GM10266 (cell line): Measurements from ENCODE around the gene IGSF3.
"Not testable (repeated sequence)": the region's sequence is repeated elsewhere in the genome, so short reads cannot be mapped to it uniquely, and the experiment has no call there.

ENCODE experiments used
- DNase-seq: peaks from one replicate; pipeline ENCODE4 v3.0.0; 2012; ENCODE audit errors: extremely low spot score
- CTCF ChIP-seq: IDR thresholded peaks from 2 replicates; pipeline ENCODE4 v1.5.1; 2012; ENCODE audit warnings: mild to moderate bottlenecking, low read depth; ENCODE audit not compliant: control insufficient read depth, insufficient read depth; ENCODE audit errors: missing control alignments

Gene IGSF3

DNA sequence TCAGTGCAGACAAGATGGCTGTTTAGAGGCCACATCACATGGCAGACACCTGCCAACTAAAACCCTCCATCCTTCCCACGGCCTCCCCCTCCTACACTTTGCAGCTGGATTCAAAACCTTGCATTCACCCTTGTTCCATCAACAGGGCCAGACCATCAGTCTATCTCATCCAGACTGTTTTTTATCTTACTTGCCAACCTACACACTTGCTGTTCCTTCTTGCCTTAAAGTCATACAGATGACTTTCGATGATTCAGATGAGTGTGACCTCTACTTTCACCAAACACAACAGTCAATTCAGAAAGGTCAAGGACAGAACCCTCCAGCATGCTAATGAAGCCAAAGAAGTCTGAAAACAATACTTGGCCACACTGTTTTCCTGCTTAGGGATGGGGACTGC lies 29.9 kb downstream of the IGSF3 start:
- DNase-seq: not testable (repeated sequence)

- DNase-seq: not testable (repeated sequence)
Observed at GRCh38 chr1:116636584-116636983, 30.9 kb downstream of the IGSF3 start.

DNA sequence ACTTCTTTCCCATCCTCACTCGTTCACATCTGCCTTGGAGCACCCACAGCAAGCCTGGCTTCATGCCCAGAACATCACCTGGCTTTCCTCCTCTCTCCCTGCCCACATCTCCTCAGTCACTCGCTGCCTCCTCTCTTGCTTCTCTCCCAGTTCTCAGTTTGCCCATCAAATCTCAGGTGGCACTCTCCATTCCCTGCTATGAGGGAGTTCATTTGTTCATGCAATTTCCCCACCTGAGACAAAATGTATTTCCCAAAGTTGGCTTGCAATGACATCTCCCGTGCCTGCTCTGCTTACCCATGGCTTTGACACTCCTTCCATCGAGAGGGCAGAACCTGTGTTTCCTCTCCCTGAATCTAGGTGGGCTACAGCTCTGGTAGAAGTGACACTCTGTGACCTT lies 33.1 kb downstream of the IGSF3 start:
- not testable (repeated sequence) for DNase-seq

- DNase-seq: not testable (repeated sequence)
Observed at GRCh38 chr1:116631996-116632925, 35.3 kb downstream of the IGSF3 start.

- not testable (repeated sequence) for DNase-seq
Observed at GRCh38 chr1:116631554-116631953, 36.0 kb downstream of the IGSF3 start.

- DNase-seq: not testable (repeated sequence)
Observed at GRCh38 chr1:116630057-116630456, 37.5 kb downstream of the IGSF3 start.

- DNase-seq: not testable (repeated sequence)
Observed at GRCh38 chr1:116629441-116629840, 38.1 kb downstream of the IGSF3 start.

- peak; percentile 32 for DNase-seq
- no peak for TF ChIP-seq CTCF
Observed at GRCh38 chr1:116628448-116628847, 39.1 kb downstream of the IGSF3 start.

GRCh38 chr1:116627357-116627756 lies 40.2 kb downstream of the IGSF3 start:
- DNase-seq: not testable (repeated sequence)

DNA sequence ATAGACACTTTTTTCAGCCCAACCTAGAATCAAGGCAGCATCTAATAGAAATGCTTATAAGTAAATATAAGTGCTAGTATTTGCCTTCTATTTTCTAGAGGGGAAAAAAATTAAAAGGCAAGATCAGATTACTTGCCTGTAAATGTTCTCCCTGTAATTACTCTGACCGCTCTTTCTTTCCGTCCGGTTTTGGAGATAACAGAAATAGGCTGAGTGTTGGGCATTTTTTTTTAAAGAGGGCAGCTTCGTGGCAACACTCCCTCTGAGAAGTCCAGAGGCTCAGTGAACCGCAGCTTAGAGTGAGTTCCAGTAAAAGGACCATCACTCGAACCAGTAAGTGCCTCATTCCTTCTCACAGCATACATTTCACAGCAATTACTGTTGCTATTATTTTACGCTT lies 40.6 kb downstream of the IGSF3 start:
- DNase-seq: not testable (repeated sequence)

DNA sequence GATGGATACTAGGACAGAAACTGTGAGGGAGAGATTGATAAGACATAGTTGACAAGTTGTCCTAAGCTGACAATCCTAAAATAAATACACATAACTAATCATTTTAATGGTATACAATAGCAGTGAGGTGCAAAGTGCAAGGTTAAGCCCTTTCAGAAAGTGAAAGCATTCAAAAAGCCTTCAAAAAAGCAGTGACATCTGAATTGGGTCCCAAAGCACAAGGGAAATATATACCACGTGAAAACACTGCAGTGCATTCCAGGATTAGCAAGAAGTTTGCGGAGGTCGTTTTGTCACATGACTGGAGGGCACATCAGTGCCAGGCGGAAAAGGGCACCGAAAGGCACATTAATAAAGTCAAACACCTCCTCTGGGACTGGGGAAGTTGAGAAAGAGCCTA lies 42.4 kb downstream of the IGSF3 start:
- DNase-seq: not testable (repeated sequence)

DNA sequence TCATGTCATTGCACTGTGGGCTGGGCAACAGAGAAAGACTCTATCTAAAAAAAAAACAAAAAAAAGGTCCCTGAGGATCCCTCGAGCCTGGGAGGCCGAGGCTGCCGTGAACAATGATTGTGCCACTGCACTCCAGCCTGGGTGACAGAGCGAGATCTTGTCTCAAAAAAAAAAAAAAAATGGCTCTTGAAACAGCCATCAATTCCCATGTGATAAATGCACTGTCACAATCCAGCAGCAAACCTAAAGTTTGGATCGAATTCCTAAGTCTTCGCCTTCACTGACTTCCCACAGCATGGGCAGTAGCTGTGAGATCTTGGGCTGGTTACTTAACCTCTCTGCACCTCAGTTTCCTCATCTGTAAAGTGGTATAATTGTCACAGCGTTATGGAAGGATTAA lies 43.5 kb downstream of the IGSF3 start:
- DNase-seq: no peak
- TF ChIP-seq CTCF: no peak

- DNase-seq: not testable (repeated sequence)
Observed at GRCh38 chr1:116622496-116622895, 45.0 kb downstream of the IGSF3 start.

- DNase-seq: not testable (repeated sequence)
Observed at GRCh38 chr1:116621756-116622155, 45.8 kb downstream of the IGSF3 start.

DNA sequence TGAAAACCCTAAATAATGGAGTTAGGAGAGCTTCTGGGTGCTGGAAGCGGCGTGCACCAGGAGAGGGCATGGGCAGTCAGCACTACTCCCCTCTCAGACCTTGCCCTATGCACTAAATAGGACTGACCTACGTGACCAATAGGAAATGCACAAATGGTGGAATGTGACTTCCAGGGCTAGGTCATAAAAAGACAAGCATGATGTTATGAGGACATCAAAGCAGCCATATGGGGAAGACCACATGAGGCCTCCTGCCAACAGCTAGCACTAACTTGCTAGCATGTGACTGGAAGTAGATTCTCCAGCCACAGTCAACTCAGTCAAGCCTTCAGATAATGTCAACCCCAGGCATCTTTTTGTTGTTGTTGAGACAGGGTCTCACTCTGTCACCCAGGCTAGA lies 47.1 kb downstream of the IGSF3 start:
- DNase-seq: not testable (repeated sequence)

GRCh38 chr1:116619106-116619505 lies 48.4 kb downstream of the IGSF3 start:
- not testable (repeated sequence) for DNase-seq

GRCh38 chr1:116617808-116618207 lies 49.7 kb downstream of the IGSF3 start:
- not testable (repeated sequence) for DNase-seq

- DNase-seq: not testable (repeated sequence)
Observed at GRCh38 chr1:116613825-116614224, 53.7 kb downstream of the IGSF3 start.

DNA sequence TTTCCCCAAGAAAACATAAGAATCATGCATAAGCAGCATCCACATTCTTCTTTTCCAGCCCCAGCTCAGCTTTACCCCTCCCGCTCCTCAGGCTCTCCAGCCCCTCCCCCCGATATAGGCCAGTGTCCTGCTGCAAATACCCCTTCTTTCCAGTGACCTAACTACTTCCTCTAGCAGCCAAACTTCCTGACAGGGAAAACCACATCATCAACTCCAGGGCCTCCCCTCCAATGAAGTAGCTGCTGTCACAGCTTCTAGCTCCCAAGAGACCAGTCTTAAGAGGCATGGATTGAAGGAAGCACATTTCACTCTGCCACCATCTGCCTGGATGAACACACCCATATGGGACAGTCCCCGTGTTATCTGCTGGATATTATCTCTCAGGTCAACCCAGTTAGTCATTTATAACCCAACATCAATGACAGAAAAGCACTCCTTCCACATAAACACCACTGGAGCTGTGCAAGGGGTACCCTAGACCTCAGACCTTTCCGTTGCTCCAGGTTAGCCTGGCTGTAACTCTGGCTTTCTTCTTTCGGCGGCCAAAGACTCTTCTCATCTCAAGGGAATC lies 57.6 kb downstream of the IGSF3 start:
- not testable (repeated sequence) for DNase-seq
